H1 (cell line): ENCODE data around the gene EMC7.

Source experiments
- CREB1 ChIP-seq: IDR thresholded peaks from 2 replicates; pipeline ENCODE4 v1.6.1; 2012; ENCODE audit warnings: inconsistent platforms
- EGR1 ChIP-seq: IDR thresholded peaks from 2 replicates; pipeline ENCODE4 v1.6.1; 2011; ENCODE audit warnings: low read depth, low read length, borderline replicate concordance
- EZH2 ChIP-seq: fragments of 200-600 bp; sonication (generic); IDR thresholded peaks from 2 replicates; pipeline ENCODE4 v1.7.1; 2012; ENCODE audit warnings: low read depth, mild to moderate bottlenecking, moderate library complexity, low read length, inconsistent platforms; ENCODE audit not compliant: severe bottlenecking
- GABPA ChIP-seq: IDR thresholded peaks from 2 replicates; pipeline ENCODE4 v1.6.1; 2011; ENCODE audit warnings: mild to moderate bottlenecking, low read length, moderate library complexity, borderline replicate concordance; ENCODE audit not compliant: insufficient read depth
- POLR2A ChIP-seq, 2 experiments: IDR thresholded peaks; 1 replicate in 1 of 2; 2 replicates in 1 of 2; pipeline ENCODE4 v1.6.1; 2011; ENCODE audit warnings: low read depth in 2 of 2, low read length in 2 of 2, mild to moderate bottlenecking in 2 of 2; ENCODE audit errors: control extremely low read depth in 1 of 2
- POLR2AphosphoS5 ChIP-seq: IDR thresholded peaks from 2 replicates; pipeline ENCODE4 v1.6.1; 2011; ENCODE audit warnings: low read depth, low read length
- RXRA ChIP-seq: IDR thresholded peaks from 2 replicates; pipeline ENCODE4 v1.6.1; 2011; ENCODE audit warnings: low read depth, mild to moderate bottlenecking, low read length, moderate library complexity; ENCODE audit not compliant: insufficient read depth
- SP4 ChIP-seq: IDR thresholded peaks from 2 replicates; pipeline ENCODE4 v1.6.1; 2012; ENCODE audit warnings: low read length, inconsistent platforms
- SUZ12 ChIP-seq: fragments of 200-600 bp; sonication (generic); IDR thresholded peaks from 2 replicates; pipeline ENCODE4 v1.6.1; 2012; ENCODE audit warnings: mild to moderate bottlenecking, inconsistent platforms, low read length, moderate library complexity, mixed read lengths
- TEAD4 ChIP-seq: IDR thresholded peaks from 2 replicates; pipeline ENCODE4 v1.6.1; 2012; ENCODE audit warnings: low read depth, low read length, inconsistent platforms, mixed read lengths
- TF ChIP-seq, protein P1 (sequence below): IDR thresholded peaks from 2 replicates; pipeline ENCODE4 v1.6.1; 2012; ENCODE audit warnings: low read length, inconsistent platforms

DNA sequence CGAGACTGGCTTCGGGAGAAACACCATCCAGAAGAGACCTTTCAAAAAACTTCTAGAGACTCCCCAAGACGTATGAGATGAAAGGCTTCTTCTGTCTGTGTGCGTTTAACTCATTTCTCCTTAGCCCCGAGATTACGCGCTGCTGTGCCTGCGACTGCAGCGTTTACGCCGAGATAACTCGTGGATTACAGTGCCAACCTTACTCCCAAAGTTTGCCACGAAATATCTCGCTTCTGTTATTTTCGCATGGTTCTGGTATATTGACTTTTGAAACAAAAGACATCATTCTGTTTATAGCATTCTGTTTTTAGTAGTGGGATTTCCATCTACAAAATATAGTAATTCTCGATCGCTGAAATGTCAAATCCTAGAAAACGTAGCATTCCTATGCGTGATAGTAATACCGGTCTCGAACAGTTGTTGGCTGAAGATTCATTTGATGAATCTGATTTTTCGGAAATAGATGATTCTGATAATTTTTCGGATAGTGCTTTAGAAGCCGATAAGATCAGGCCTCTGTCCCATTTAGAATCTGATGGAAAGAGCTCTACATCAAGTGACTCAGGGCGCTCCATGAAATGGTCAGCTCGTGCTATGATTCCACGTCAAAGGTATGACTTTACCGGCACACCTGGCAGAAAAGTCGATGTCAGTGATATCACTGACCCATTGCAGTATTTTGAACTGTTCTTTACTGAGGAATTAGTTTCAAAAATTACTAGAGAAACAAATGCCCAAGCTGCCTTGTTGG lies 688 bp upstream of the EMC7 start:
- TF ChIP-seq GABPA, result no peak
- no peak for TF ChIP-seq POLR2AphosphoS5
- no peak for TF ChIP-seq CREB1
- TF ChIP-seq EGR1, result no peak
- TF ChIP-seq SUZ12, result no peak
- TF ChIP-seq, protein P1, sequence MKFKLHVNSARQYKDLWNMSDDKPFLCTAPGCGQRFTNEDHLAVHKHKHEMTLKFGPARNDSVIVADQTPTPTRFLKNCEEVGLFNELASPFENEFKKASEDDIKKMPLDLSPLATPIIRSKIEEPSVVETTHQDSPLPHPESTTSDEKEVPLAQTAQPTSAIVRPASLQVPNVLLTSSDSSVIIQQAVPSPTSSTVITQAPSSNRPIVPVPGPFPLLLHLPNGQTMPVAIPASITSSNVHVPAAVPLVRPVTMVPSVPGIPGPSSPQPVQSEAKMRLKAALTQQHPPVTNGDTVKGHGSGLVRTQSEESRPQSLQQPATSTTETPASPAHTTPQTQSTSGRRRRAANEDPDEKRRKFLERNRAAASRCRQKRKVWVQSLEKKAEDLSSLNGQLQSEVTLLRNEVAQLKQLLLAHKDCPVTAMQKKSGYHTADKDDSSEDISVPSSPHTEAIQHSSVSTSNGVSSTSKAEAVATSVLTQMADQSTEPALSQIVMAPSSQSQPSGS, result no peak
- no peak for TF ChIP-seq POLR2A (IDR thresholded peaks at IDR 0.05; ENCODE audit: control extremely low read depth in 1 of 2, low read depth in 2 of 2, low read length in 2 of 2)
- no peak for TF ChIP-seq SP4
- no peak for TF ChIP-seq TEAD4
- TF ChIP-seq RXRA, result no peak
- no peak for TF ChIP-seq EZH2
